MM.1S (cell line): ENCODE data around the gene PTMS.

ENCODE experiments used
- CTCF ChIP-seq: fragments of 300-600 bp; sonication (generic); IDR thresholded peaks from 2 replicates; pipeline ENCODE4 v1.5.1; 2016; ENCODE audit warnings: antibody characterized with exemption, low read length, mixed read lengths
- EZH2 ChIP-seq: fragments of 300-600 bp; sonication (generic); optimal IDR thresholded peaks from 2 replicates; pipeline ENCODE3; 2017; ENCODE audit warnings: low read depth, mild to moderate bottlenecking, antibody characterized with exemption, low read length, mixed read lengths

GRCh38 chr12:6765634-6766581 lies at the start of gene PTMS:
- TF ChIP-seq CTCF (no peak), EZH2 (no peak)
